ENCODE results near the gene PYGB. TPM values are rescaled to one million over a fixed set of nuclear protein-coding genes. Genes with fewer than 3 reads are reported as not detected.

Gene PYGB
- total and polyA plus RNA-seq, 2 donors (not counting 1 experiment from before 2014, with no cell fraction given), result 22.5 to 30.6 TPM

GRCh38 chr20:25256226-25256859 lies 8.5 kb downstream of the PYGB start:
- intact Hi-C loops (cut with micrococcal nuclease), result no loop called here
- Mint-ChIP-seq H3K4me1 (no peaks in the 10 kb centered on the region), H3K9me3 (ENCODE audit: insufficient read depth) (no peaks in the 10 kb centered on the region), H3K27ac (no peak overlapping the region), H3K4me3 (no peak overlapping the region), H3K27me3 (no peaks in the 10 kb centered on the region)
- Histone ChIP-seq H3K9ac (ENCODE audit: low read length) (no peak overlapping the region), H3K79me2 (ENCODE audit: control insufficient read depth, insufficient read depth, low read length) (peaks cover 27% of the 10 kb centered on the region), H3K4me3 (ENCODE audit: control extremely low read depth in 1 of 5, extremely low read depth in 1 of 5, insufficient read depth in 1 of 5, low read depth in 2 of 5, low read length in 4 of 5) (no peak overlapping the region), H3K4me1 (ENCODE audit: control insufficient read depth in 2 of 2, insufficient read depth in 2 of 2, low read length in 2 of 2) (no peaks in the 10 kb centered on the region), H3K27ac (ENCODE audit: low read length in 2 of 2) (no peak overlapping the region), H3K9me3 (ENCODE audit: control extremely low read depth in 1 of 3, control insufficient read depth in 2 of 3, insufficient read depth in 1 of 3, low read length in 2 of 3) (no peaks in the 10 kb centered on the region), H3K36me3 (replicated peaks in 1 of 2; ENCODE audit: control extremely low read depth in 1 of 2, control insufficient read depth in 1 of 2, extremely low read depth in 1 of 2, insufficient read depth in 2 of 2, low read length in 1 of 2) (peaks cover 5 to 13% of the 10 kb centered on the region in 2 experiments), H2AFZ (ENCODE audit: insufficient read depth, low read depth, low read length, poor library complexity, severe bottlenecking) (no peak overlapping the region), H3K27me3 (replicated peaks in 1 of 4; ENCODE audit: control extremely low read depth in 1 of 4, control insufficient read depth in 3 of 4, insufficient read depth in 4 of 4, low read length in 3 of 4) (no peaks in the 10 kb centered on the region), H3K4me2 (replicated peaks; ENCODE audit: low read depth, low read length, poor library complexity, severe bottlenecking) (no peak overlapping the region), H4K20me1 (ENCODE audit: control insufficient read depth, insufficient read depth, low read length, poor library complexity, severe bottlenecking) (peaks cover 21% of the 10 kb centered on the region)
- 100% methylated on average over 3 of the region's 5 CpGs for WGBS (ENCODE audit: insufficient coverage)
- CTCF ChIA-PET, result no interaction called here
- POLR2A ChIA-PET, result no interaction called here
- no peak for ATAC-seq (ENCODE audit: low read depth)
- no peak for DNase-seq
- TF ChIP-seq CTCF (IDR thresholded peaks at IDR 0.05), result no peak
- no peak for TF ChIP-seq EZH2 (IDR thresholded peaks at IDR 0.05; ENCODE audit: borderline replicate concordance, insufficient read depth, low read depth, low read length, poor library complexity, severe bottlenecking)

GRCh38 chr20:25257130-25257529 lies 9.2 kb downstream of the PYGB start:
- POLR2A ChIA-PET, result no interaction called here
- Histone ChIP-seq H2AFZ (ENCODE audit: insufficient read depth, low read depth, low read length, poor library complexity, severe bottlenecking) (no peak overlapping the region), H3K9ac (ENCODE audit: low read length) (no peak overlapping the region), H3K4me1 (ENCODE audit: control insufficient read depth in 2 of 2, insufficient read depth in 2 of 2, low read length in 2 of 2) (no peaks in the 10 kb centered on the region), H3K79me2 (ENCODE audit: control insufficient read depth, insufficient read depth, low read length) (peaks cover 26% of the 10 kb centered on the region), H3K9me3 (ENCODE audit: control extremely low read depth in 1 of 3, control insufficient read depth in 2 of 3, insufficient read depth in 1 of 3, low read length in 2 of 3) (no peaks in the 10 kb centered on the region), H4K20me1 (ENCODE audit: control insufficient read depth, insufficient read depth, low read length, poor library complexity, severe bottlenecking) (peaks cover 21% of the 10 kb centered on the region), H3K4me2 (replicated peaks; ENCODE audit: low read depth, low read length, poor library complexity, severe bottlenecking) (no peak overlapping the region), H3K27ac (ENCODE audit: low read length in 2 of 2) (no peak overlapping the region), H3K4me3 (ENCODE audit: control extremely low read depth in 1 of 5, extremely low read depth in 1 of 5, insufficient read depth in 1 of 5, low read depth in 2 of 5, low read length in 4 of 5) (no peak overlapping the region), H3K27me3 (replicated peaks in 1 of 4; ENCODE audit: control extremely low read depth in 1 of 4, control insufficient read depth in 3 of 4, insufficient read depth in 4 of 4, low read length in 3 of 4) (no peaks in the 10 kb centered on the region), H3K36me3 (replicated peaks in 1 of 2; ENCODE audit: control extremely low read depth in 1 of 2, control insufficient read depth in 1 of 2, extremely low read depth in 1 of 2, insufficient read depth in 2 of 2, low read length in 1 of 2) (peaks cover 5 to 13% of the 10 kb centered on the region in 2 experiments)
- TF ChIP-seq CTCF (IDR thresholded peaks at IDR 0.05) (no peak), EZH2 (IDR thresholded peaks at IDR 0.05; ENCODE audit: borderline replicate concordance, insufficient read depth, low read depth, low read length, poor library complexity, severe bottlenecking) (no peak)
- Mint-ChIP-seq H3K27ac (no peak overlapping the region), H3K4me3 (no peak overlapping the region), H3K4me1 (no peaks in the 10 kb centered on the region), H3K9me3 (ENCODE audit: insufficient read depth) (peaks cover 3% of the 10 kb centered on the region), H3K27me3 (no peaks in the 10 kb centered on the region)
- 62% methylated on average over 2 of the region's 5 CpGs for WGBS (ENCODE audit: insufficient coverage)
- ATAC-seq (ENCODE audit: low read depth) (no peak), DNase-seq (no peak)
- intact Hi-C loops (cut with micrococcal nuclease), result no loop called here
- CTCF ChIA-PET, result no interaction called here

All from B cell (primary cell).